C4-2B (cell line): ENCODE results near the gene HERC5.

Source experiments
- H3K27ac ChIP-seq: fragments of 450-650 bp; 2 replicates; pipeline ENCODE4 v1.5.1; 2017
- ZFX ChIP-seq: fragments of 450-650 bp; IDR thresholded peaks from 2 replicates; pipeline ENCODE4 v1.6.1; 2017
- TF ChIP-seq, protein P1 (sequence below): fragments of 450-650 bp; conservative IDR thresholded peaks from 2 replicates; pipeline ENCODE4 v1.5.1; 2017; ENCODE audit warnings: mild to moderate bottlenecking

HERC5 gene

DNA sequence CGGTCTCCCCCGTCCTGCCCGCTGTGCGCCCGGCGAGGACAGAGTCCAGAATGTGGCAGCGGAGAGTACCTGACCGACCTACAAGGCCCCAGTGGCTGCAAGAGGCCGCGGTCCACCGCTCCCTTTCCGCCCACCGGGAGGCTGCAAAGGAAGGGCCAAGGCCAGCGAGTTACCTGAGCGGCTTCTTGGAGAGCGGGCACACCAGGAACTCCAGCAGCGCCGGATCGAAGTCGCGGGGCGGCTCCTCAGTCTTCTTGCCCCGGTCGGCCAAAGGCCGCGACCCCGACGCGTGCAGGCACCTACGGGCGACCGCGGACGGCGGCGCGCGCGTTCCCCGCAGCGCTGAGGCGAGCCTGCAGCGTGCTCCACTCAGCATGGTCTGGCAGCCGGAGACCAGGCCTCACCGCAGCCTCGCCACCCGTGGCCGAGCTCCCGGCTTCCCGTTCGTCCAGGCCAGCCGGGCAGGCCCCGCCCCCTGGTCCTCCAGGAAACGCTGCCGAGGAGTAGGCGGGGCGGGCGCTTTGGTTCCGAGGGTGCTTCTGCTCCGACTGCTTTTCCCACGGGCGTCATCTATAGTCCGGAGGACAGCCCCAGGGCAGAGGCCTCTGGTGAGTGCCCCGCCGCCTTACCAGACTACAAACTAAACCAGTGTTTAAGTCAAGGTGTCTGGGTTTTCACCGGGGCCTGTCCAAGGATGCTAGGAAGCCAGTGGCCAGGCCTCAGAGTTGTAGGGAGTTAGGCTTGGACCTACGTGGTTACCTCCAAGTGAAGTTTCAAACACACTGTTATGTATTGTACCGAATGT is 66.6 kb downstream of the HERC5 start, which contains the start of gene PYURF:
TSS of gene PYURF (minus strand) at position 452 of the 805 bp plus-strand sequence. CDS start at position 376, 76 bp downstream.
- TF ChIP-seq, protein P1, sequence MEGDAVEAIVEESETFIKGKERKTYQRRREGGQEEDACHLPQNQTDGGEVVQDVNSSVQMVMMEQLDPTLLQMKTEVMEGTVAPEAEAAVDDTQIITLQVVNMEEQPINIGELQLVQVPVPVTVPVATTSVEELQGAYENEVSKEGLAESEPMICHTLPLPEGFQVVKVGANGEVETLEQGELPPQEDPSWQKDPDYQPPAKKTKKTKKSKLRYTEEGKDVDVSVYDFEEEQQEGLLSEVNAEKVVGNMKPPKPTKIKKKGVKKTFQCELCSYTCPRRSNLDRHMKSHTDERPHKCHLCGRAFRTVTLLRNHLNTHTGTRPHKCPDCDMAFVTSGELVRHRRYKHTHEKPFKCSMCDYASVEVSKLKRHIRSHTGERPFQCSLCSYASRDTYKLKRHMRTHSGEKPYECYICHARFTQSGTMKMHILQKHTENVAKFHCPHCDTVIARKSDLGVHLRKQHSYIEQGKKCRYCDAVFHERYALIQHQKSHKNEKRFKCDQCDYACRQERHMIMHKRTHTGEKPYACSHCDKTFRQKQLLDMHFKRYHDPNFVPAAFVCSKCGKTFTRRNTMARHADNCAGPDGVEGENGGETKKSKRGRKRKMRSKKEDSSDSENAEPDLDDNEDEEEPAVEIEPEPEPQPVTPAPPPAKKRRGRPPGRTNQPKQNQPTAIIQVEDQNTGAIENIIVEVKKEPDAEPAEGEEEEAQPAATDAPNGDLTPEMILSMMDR, result no peak
- TF ChIP-seq ZFX, result peak; percentile 99
- peak within 1 kb of the TSS; percentile 91 for H3K27ac ChIP-seq

DNA sequence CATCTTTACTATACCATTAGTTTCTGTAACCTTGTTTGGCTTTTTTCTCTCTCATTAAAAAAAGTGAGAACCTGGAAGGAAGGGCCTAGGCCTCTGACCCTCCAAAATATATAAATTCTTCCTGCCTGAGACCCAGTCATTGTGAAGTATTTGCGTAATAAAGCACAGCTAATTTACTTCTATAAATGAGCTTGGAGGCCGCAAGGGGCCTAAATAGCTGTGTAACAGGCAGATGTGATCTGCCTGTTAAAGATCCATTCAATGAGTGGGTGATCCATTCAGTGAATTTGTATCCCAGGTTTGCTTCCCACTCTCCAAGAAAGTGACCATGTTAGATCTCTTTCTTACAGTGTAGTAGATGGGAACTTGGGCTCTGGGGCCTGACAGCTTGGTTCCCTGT is 67.3 kb downstream of the HERC5 start:
- peak overlapping the region; percentile 91 for H3K27ac ChIP-seq
- TF ChIP-seq, protein P1, result no peak
- no peak for TF ChIP-seq ZFX

DNA sequence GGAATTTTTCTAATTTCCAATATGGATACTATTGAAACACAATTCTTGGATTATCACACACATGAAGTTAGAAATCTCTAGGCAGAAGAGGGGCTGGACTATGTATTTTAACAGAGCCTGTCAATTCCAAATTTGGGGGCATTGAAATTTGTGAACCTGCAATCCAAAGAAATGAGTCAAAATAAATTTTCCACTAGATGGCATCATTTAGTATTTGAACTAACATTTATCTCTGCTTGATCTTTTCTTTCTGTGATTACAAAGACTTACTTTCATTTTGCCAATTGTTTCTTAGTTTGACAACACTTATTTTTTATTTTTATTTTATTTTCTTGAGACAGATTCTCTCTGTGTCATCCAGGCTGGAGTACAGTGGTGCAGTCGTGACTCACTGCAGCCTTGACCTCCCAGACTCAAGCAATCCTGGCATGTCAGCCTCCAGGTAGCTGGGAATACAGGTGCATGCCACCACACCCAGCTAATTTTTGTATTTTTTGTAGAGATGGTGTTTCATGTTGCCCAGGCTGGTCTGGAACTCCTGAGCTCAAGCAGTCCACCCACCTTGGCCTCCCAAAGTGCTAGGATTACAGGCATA is 69.4 kb downstream of the HERC5 start:
- TF ChIP-seq, protein P1, result peak; percentile 69
- TF ChIP-seq ZFX, result no peak
- H3K27ac ChIP-seq, result no peak overlapping the region

DNA sequence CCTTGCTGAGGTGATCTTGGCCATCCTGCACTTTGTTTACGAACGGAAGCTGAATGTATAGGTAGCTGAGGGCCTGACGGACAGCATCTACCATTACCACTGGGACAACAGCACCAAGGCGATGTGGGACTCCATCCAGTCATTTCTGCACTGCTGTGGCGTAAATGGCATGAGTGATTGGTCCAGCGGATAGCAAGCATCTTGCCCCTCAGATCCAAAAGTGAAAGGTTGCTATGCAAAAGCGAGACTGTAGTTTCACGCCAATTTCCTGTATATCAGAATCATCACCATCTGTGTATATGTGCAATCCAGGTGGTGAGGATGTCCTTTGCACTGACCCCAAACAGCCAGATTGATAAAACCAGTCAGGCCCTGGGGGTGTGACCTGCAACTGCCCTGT is 70.9 kb downstream of the HERC5 start:
- H3K27ac ChIP-seq, result no peak overlapping the region
- TF ChIP-seq, protein P1, result no peak
- no peak for TF ChIP-seq ZFX

DNA sequence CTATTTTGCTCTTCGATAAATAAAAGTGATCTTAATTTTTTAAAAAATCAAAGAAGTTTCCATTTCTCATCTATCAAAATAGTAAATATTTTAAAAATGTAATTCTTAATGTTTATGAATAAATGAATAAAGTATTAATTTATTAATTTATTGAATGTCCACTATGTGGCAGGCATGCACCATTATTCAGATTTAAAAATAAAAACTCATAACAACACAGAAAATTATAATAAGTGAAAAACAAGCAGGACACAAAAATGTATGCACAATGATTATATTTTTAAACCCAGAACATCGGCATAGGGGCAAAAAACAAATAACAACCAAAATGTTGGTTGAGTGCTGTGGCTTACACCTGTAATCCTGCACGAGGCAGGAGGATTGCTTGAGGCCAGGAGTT is 71.9 kb downstream of the HERC5 start:
- no peak for TF ChIP-seq ZFX
- TF ChIP-seq, protein P1, result peak; percentile 49
- no peak overlapping the region for H3K27ac ChIP-seq

DNA sequence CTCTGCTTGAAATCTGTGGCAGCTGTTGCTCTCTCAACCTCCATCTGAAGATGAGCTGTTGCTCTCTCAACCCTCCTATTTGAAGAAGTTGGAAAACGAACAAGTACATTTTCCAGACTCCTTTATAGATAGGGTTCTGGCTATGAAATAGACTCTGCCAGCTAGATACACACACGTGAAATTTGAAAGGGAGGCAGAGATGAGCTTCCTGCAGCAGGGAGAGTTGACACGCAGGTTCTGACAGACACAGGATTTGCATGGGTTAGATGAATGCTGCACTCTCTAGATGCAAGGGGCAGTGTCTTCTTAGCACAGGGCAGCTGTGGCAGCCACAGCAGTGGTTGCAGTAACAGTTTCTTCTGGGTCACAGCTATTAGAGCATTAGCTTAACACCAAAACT is 74.6 kb downstream of the HERC5 start:
- TF ChIP-seq, protein P1, result no peak
- no peak for TF ChIP-seq ZFX
- no peak overlapping the region for H3K27ac ChIP-seq

DNA sequence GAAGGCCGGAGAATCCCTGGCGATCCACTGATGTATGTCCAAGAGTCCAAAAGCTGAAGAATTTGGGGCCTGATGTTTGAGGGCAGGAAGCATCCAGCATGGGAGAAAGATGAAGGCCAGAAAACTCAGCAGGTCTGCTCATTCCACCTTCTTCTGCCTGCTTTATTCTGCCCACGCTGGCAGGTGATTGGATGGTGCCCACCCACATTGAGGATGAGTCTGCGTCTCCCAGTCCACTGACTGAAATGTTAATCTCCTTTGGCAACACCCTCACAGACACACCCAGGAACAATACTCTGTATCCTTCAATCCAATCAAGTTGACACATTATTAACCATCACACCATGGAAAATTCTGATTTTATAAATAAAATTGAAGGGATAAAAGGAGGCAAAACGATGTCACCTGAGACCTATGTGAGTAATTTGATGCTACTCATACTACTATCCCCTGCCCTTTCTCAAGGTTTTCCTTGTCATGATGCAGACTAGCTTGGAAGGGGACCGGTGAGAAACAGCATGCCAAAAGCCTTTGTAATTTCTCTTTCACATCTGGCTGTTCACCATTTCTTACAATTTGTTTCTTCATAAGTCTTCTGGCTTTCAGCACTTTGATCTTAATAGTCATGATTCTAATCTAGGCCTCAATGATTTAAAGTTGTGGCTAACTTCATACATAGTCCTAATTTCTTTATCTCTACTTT is 76.3 kb downstream of the HERC5 start:
- H3K27ac ChIP-seq, result no peak overlapping the region

More for the DNA sequence above, 76.3 kb downstream of the HERC5 start:
- TF ChIP-seq ZFX, result no peak
- TF ChIP-seq, protein P1, result no peak
